Neutrophil (primary cell): ENCODE results near the gene GDF10.

ENCODE experiments used
- H3K27ac ChIP-seq: fragments of 200-600 bp; sonication (generic); 2 replicates; pipeline ENCODE4 v1.5.1; 2016; ENCODE audit warnings: mild to moderate bottlenecking, moderate library complexity
- H3K27me3 ChIP-seq: fragments of 200-600 bp; sonication (generic); 2 replicates; pipeline ENCODE4 v1.6.0; 2016; ENCODE audit warnings: mild to moderate bottlenecking
- H3K36me3 ChIP-seq: fragments of 200-600 bp; sonication (generic); 2 replicates; pipeline ENCODE4 v1.5.1; 2017
- H3K4me1 ChIP-seq, 2 experiments: fragments of 200-600 bp in 1 of 2; sonication (generic) in 1 of 2; 1 replicate in 1 of 2; 2 replicates in 1 of 2; pipeline versions ENCODE4 v1.5.1 to v1.6.1; 2013 to 2016; ENCODE audit warnings: low read depth in 1 of 2, low read length in 1 of 2, mild to moderate bottlenecking in 1 of 2, moderate library complexity in 1 of 2; ENCODE audit not compliant: control insufficient read depth in 1 of 2, insufficient read depth in 1 of 2
- H3K4me3 ChIP-seq, 2 experiments: fragments of 200-600 bp in 1 of 2; sonication (generic) in 1 of 2; 1 replicate in 1 of 2; 2 replicates in 1 of 2; pipeline ENCODE4 v1.5.1; 2013 to 2016; ENCODE audit warnings: low read depth in 1 of 2, low read length in 1 of 2, mild to moderate bottlenecking in 1 of 2, moderate library complexity in 1 of 2
- H3K9me3 ChIP-seq: fragments of 200-600 bp; sonication (generic); 2 replicates; pipeline ENCODE4 v1.5.1; 2016
- CTCF ChIP-seq: fragments of 200-600 bp; sonication (generic); IDR thresholded peaks from 2 replicates; pipeline ENCODE4 v1.5.1; 2016; ENCODE audit warnings: antibody characterized with exemption

GDF10 gene

GRCh38 chr10:47325303-47326291 lies 25.6 kb downstream of the GDF10 start:
- Histone ChIP-seq H3K4me3 (no peak overlapping the region), H3K36me3 (no peaks in the 10 kb centered on the region), H3K9me3 (no peaks in the 10 kb centered on the region), H3K4me1 (no peaks in the 10 kb centered on the region), H3K27me3 (peaks cover 4% of the 10 kb centered on the region), H3K27ac (no peak overlapping the region)
- no peak for TF ChIP-seq CTCF

GRCh38 chr10:47326306-47326926 lies 26.4 kb downstream of the GDF10 start:
- Histone ChIP-seq H3K4me1 (no peaks in the 10 kb centered on the region), H3K27me3 (no peaks in the 10 kb centered on the region), H3K9me3 (no peaks in the 10 kb centered on the region), H3K36me3 (no peaks in the 10 kb centered on the region), H3K27ac (no peak overlapping the region), H3K4me3 (no peak overlapping the region)
- TF ChIP-seq CTCF: no peak

- Histone ChIP-seq H3K27me3 (no peaks in the 10 kb centered on the region), H3K36me3 (no peaks in the 10 kb centered on the region), H3K27ac (no peak overlapping the region), H3K9me3 (no peaks in the 10 kb centered on the region), H3K4me3 (no peak overlapping the region), H3K4me1 (no peaks in the 10 kb centered on the region)
- TF ChIP-seq CTCF: no peak
Observed at GRCh38 chr10:47326927-47327330, 26.9 kb downstream of the GDF10 start.

GRCh38 chr10:47329855-47330254 lies 29.9 kb downstream of the GDF10 start:
- no peaks in the 10 kb centered on the region for H3K9me3 ChIP-seq
- H3K36me3 ChIP-seq: no peaks in the 10 kb centered on the region
- no peaks in the 10 kb centered on the region for H3K4me1 ChIP-seq
- peaks cover 3% of the 10 kb centered on the region for H3K27me3 ChIP-seq
- H3K27ac ChIP-seq: no peak overlapping the region
- TF ChIP-seq CTCF: no peak
- H3K4me3 ChIP-seq: no peak overlapping the region

GRCh38 chr10:47330366-47330765 lies 30.4 kb downstream of the GDF10 start:
- Histone ChIP-seq H3K4me1 (no peaks in the 10 kb centered on the region), H3K27ac (no peak overlapping the region), H3K4me3 (no peak overlapping the region), H3K27me3 (peaks cover 3% of the 10 kb centered on the region), H3K9me3 (no peaks in the 10 kb centered on the region), H3K36me3 (no peaks in the 10 kb centered on the region)
- TF ChIP-seq CTCF: no peak
